Neuronal stem cell (in vitro differentiated cells): Measurements from ENCODE around the gene TRPM3.

Experiments
- DNase-seq: peaks from one replicate; pipeline ENCODE4 v3.0.0-alpha.2; 2013; ENCODE audit warnings: low spot score
- H2AFZ ChIP-seq: one replicate; pipeline ENCODE4 v1.6.1; 2013; ENCODE audit warnings: mild to moderate bottlenecking, low read length, inconsistent platforms
- H2AK5ac ChIP-seq: 2 replicates; pipeline ENCODE4 v1.6.1; 2013; ENCODE audit warnings: low read depth, mild to moderate bottlenecking, inconsistent platforms, low read length, moderate library complexity, mixed read lengths
- H2BK120ac ChIP-seq: 2 replicates; pipeline ENCODE4 v1.6.1; 2013; ENCODE audit warnings: low read depth, mild to moderate bottlenecking, inconsistent platforms, low read length, moderate library complexity, mixed read lengths
- H2BK12ac ChIP-seq: one replicate; pipeline ENCODE4 v1.6.1; 2013; ENCODE audit warnings: low read length, inconsistent platforms
- H2BK15ac ChIP-seq: 2 replicates; pipeline ENCODE4 v1.6.1; 2013; ENCODE audit warnings: mild to moderate bottlenecking, low read length, inconsistent platforms, mixed read lengths
- H2BK5ac ChIP-seq: one replicate; pipeline ENCODE4 v1.6.1; 2013; ENCODE audit warnings: inconsistent platforms, mild to moderate bottlenecking, low read length, moderate library complexity
- H3K14ac ChIP-seq: one replicate; pipeline ENCODE4 v1.6.1; 2013; ENCODE audit warnings: low read length, inconsistent platforms
- H3K18ac ChIP-seq: 2 replicates; pipeline ENCODE4 v1.6.1; 2013; ENCODE audit warnings: low read length, inconsistent platforms
- H3K23ac ChIP-seq: 2 replicates; pipeline ENCODE4 v1.6.1; 2013; ENCODE audit warnings: low read depth, mild to moderate bottlenecking, mixed read lengths, low read length, inconsistent platforms; ENCODE audit not compliant: poor library complexity
- H3K27ac ChIP-seq: replicated peaks from 3 replicates; pipeline ENCODE4 v1.5.1; 2013; ENCODE audit warnings: low read length, inconsistent platforms
- H3K27me3 ChIP-seq, 3 experiments: 2 replicates each; pipeline ENCODE4 v1.6.1; 2013; ENCODE audit warnings: low read length in 3 of 3, mild to moderate bottlenecking in 2 of 3, inconsistent platforms in 1 of 3, low read depth in 1 of 3, mixed read lengths in 1 of 3, moderate library complexity in 1 of 3; ENCODE audit not compliant: control insufficient read depth in 3 of 3, insufficient read depth in 3 of 3
- H3K36me3 ChIP-seq, 2 donors: replicated peaks in 1 of 2; 2 replicates each; pipeline ENCODE4 v1.6.1; 2013; ENCODE audit warnings: low read length in 2 of 2; ENCODE audit not compliant: control insufficient read depth in 2 of 2, insufficient read depth in 2 of 2
- H3K4ac ChIP-seq: 2 replicates; pipeline ENCODE4 v1.6.1; 2013; ENCODE audit warnings: inconsistent platforms, mild to moderate bottlenecking, low read length, moderate library complexity
- H3K4me1 ChIP-seq, 2 donors: 1 replicate in 1 of 2; 2 replicates in 1 of 2; pipeline ENCODE4 v1.6.1; 2013; ENCODE audit warnings: low read length in 2 of 2, low read depth in 1 of 2; ENCODE audit not compliant: control insufficient read depth in 2 of 2, insufficient read depth in 1 of 2
- H3K4me2 ChIP-seq: one replicate; pipeline ENCODE4 v1.6.1; 2013; ENCODE audit warnings: mild to moderate bottlenecking, low read length, inconsistent platforms; ENCODE audit not compliant: insufficient read depth, poor library complexity, severe bottlenecking
- H3K4me3 ChIP-seq, 2 donors: 2 replicates each; pipeline ENCODE4 v1.5.1; 2013; ENCODE audit warnings: low read length in 2 of 2, mild to moderate bottlenecking in 2 of 2, inconsistent platforms in 1 of 2, moderate library complexity in 1 of 2
- H3K79me1 ChIP-seq: one replicate; pipeline ENCODE4 v1.6.1; 2013; ENCODE audit warnings: low read depth, mild to moderate bottlenecking, inconsistent platforms, low read length, moderate library complexity
- H3K9ac ChIP-seq: one replicate; pipeline ENCODE4 v1.6.1; 2013; ENCODE audit warnings: mild to moderate bottlenecking, low read depth, low read length, inconsistent platforms; ENCODE audit not compliant: poor library complexity
- H3K9me3 ChIP-seq, 2 donors: replicated peaks in 1 of 2; 2 replicates each; pipeline versions ENCODE3 to v1.6.1; 2013; ENCODE audit warnings: low read length in 2 of 2, mild to moderate bottlenecking in 2 of 2, inconsistent platforms in 1 of 2, low read depth in 1 of 2, mixed read lengths in 1 of 2, moderate library complexity in 1 of 2; ENCODE audit not compliant: control insufficient read depth in 2 of 2, insufficient read depth in 1 of 2
- H4K8ac ChIP-seq: one replicate; pipeline ENCODE4 v1.6.1; 2013; ENCODE audit warnings: low read depth, mild to moderate bottlenecking, inconsistent platforms, low read length, moderate library complexity
- H4K91ac ChIP-seq: one replicate; pipeline ENCODE4 v1.6.1; 2013; ENCODE audit warnings: low read length, low read depth, mild to moderate bottlenecking, inconsistent platforms; ENCODE audit not compliant: poor library complexity
- WGBS, 2 donors: extraction: QIAGEN DNeasy Blood & Tissue Kit; methylation state at CpG; one replicate each; pipeline ENCODE4 v1.1.7; 2013; ENCODE audit warnings: missing lambda C conversion rate in 2 of 2, mixed read lengths in 1 of 2; ENCODE audit not compliant: insufficient read length in 2 of 2, insufficient replicate concordance in 1 of 2; ENCODE audit errors: extremely low coverage in 2 of 2; 5-methylcytosine and 5-hydroxymethylcytosine counted together

Gene TRPM3

DNA sequence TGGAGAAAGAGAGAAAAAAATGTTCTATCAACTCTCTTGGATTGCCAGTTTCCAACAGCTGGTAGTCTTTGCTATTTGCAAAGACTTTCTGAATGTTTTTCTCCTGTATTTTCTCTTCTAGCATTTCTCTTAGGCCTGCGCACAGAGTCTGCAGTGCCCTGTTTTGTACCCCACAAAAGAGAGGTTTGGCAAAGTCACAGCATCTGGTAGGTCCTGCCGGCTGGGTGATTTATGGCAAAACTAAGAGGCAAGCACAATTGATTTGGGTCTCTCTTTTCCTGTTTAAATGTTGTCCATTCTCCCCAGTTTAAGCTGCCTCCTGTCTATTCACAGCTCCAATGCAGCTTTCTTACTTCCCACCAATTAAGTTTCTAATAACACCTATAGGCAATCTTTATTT is 193.9 kb downstream of the TRPM3 start:
- Histone ChIP-seq H2BK12ac (no peak overlapping the region), H3K18ac (no peak overlapping the region), H2BK15ac (no peak overlapping the region), H3K36me3 (no peaks in the 10 kb centered on the region), H2AFZ (no peak overlapping the region), H3K23ac (no peak overlapping the region), H3K4me3 (no peak overlapping the region), H3K4ac (no peak overlapping the region), H2BK5ac (no peak overlapping the region), H4K8ac (no peak overlapping the region), H3K9me3 (peaks cover 0 to 5% of the 10 kb centered on the region in 2 donors), H2BK120ac (no peak overlapping the region), H3K27me3 (no peaks in the 10 kb centered on the region), H2AK5ac (no peak overlapping the region), H3K79me1 (no peaks in the 10 kb centered on the region), H3K4me1 (no peaks in the 10 kb centered on the region), H3K14ac (no peak overlapping the region), H3K27ac (no peak overlapping the region), H4K91ac (no peak overlapping the region), H3K4me2 (no peak overlapping the region), H3K9ac (no peak overlapping the region)
- no CpG with 5 or more reads among the region's 2 CpGs for WGBS, 2 donors
- no peak for DNase-seq

DNA sequence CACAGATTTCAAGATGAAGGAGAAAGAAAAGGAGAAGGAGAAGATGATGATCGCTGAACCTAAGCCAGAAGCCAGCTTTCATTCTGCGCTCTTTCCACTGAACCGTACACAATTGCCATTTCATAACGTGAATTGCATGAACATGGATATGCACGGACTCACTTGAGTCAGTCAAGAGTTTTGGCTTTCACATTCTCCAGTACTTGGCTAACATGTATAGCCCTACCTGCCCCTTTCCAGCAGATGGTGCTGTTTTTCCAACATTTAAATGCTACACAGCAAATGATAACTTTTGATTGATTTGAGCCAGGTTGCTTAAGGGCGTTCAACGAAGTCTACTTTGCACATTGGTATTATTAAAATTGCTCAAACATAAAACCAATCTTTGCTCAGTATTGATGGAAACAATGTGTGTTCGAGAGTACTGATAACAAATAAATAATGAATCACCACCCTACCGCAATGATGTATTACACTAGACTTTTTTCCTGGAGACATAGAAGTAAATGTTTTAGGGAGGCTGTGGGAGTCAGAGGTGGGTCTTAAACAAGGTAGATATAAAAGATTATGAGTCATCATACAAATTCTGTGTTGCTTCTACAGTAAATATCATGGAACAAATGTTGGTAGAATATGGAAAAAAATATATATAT is 196.4 kb downstream of the TRPM3 start:
- WGBS, 2 donors, result no CpG with 5 or more reads among the region's 9 CpGs
- peak; percentile 51 for DNase-seq
- no peak overlapping the region for H3K4ac ChIP-seq
- no peak overlapping the region for H2BK5ac ChIP-seq
- no peak overlapping the region for H4K8ac ChIP-seq
- no peak overlapping the region for H3K4me3 ChIP-seq
- H3K4me1 ChIP-seq, result peaks cover 4 to 9% of the 10 kb centered on the region in 2 donors
- no peaks in the 10 kb centered on the region for H3K36me3 ChIP-seq
- no peak overlapping the region for H2BK120ac ChIP-seq
- no peak overlapping the region for H4K91ac ChIP-seq
- no peak overlapping the region for H3K4me2 ChIP-seq
- H2AFZ ChIP-seq, result no peak overlapping the region
- no peak overlapping the region for H2AK5ac ChIP-seq
- H3K18ac ChIP-seq, result no peak overlapping the region
- no peak overlapping the region for H3K27ac ChIP-seq
- no peak overlapping the region for H2BK15ac ChIP-seq
- no peak overlapping the region for H3K14ac ChIP-seq
- H3K79me1 ChIP-seq, result no peaks in the 10 kb centered on the region
- no peak overlapping the region for H2BK12ac ChIP-seq
- no peak overlapping the region for H3K9ac ChIP-seq
- H3K9me3 ChIP-seq, result peaks cover 0 to 9% of the 10 kb centered on the region in 2 donors
- H3K27me3 ChIP-seq, result no peaks in the 10 kb centered on the region
- H3K23ac ChIP-seq, result no peak overlapping the region

DNA sequence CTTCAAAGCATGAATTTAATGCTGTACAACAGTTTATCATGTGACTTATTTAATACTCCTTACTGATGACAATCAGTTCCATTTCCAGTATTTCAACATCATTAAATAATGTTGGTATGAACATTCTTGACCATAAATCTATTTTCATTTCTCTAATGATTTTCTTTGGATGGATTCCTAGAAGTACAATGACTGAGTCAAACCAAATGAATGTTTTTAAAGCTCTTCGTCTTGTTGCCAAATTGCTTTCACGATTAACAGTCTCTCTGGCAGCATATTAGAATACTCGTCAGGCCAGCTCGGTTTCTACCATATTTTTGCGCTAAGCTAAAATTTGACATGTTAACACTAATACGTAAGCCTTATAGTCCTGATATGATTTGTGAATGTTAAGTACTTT is 197.0 kb downstream of the TRPM3 start:
- Histone ChIP-seq H3K79me1 (no peaks in the 10 kb centered on the region), H3K9ac (no peak overlapping the region), H3K4me3 (no peak overlapping the region), H3K27me3 (no peaks in the 10 kb centered on the region), H3K14ac (no peak overlapping the region), H2AK5ac (no peak overlapping the region), H4K8ac (no peak overlapping the region), H3K27ac (no peak overlapping the region), H3K4ac (no peak overlapping the region), H3K4me2 (no peak overlapping the region), H3K36me3 (no peaks in the 10 kb centered on the region), H3K23ac (no peak overlapping the region), H2BK15ac (no peak overlapping the region), H2BK5ac (no peak overlapping the region), H4K91ac (no peak overlapping the region), H3K4me1 (peaks cover 4 to 9% of the 10 kb centered on the region in 2 donors), H3K9me3 (peaks cover 0 to 10% of the 10 kb centered on the region in 2 donors), H2BK120ac (no peak overlapping the region), H2AFZ (no peak overlapping the region), H3K18ac (no peak overlapping the region), H2BK12ac (no peak overlapping the region)
- DNase-seq, result no peak
- no CpG with 5 or more reads among the region's 6 CpGs for WGBS, 2 donors

DNA sequence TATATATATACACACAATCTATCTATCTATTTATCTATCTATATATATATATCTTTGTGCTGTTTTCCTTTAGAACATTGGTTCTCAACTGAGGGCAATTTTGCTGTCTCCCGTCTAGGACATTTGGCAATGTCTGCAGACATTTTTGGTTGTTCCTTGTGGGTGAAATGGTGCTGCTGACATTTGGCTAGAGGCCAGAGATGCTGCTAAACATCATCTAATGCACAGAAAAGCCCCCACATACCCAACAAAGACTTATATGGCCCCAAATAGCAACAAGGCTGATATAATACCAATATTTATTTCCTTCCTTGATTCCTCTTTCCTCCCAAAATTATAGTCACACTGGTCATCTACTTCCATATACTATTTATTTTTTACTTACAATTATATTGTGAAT is 197.5 kb downstream of the TRPM3 start:
- Histone ChIP-seq H3K18ac (no peak overlapping the region), H3K9me3 (peaks cover 0 to 10% of the 10 kb centered on the region in 2 donors)
- no CpG with 5 or more reads among the region's 1 CpG for WGBS, 2 donors

More for the DNA sequence above, 197.5 kb downstream of the TRPM3 start:
- Histone ChIP-seq H3K23ac (no peak overlapping the region), H2BK12ac (no peak overlapping the region), H3K36me3 (no peaks in the 10 kb centered on the region), H2BK120ac (no peak overlapping the region), H2AK5ac (no peak overlapping the region), H4K91ac (no peak overlapping the region), H3K4me3 (no peak overlapping the region), H3K4me1 (peaks cover 4 to 9% of the 10 kb centered on the region in 2 donors), H2BK15ac (no peak overlapping the region), H3K27me3 (no peaks in the 10 kb centered on the region), H2AFZ (no peak overlapping the region), H3K79me1 (no peaks in the 10 kb centered on the region), H3K14ac (no peak overlapping the region), H4K8ac (no peak overlapping the region), H3K9ac (no peak overlapping the region), H3K4ac (no peak overlapping the region), H2BK5ac (no peak overlapping the region), H3K27ac (no peak overlapping the region), H3K4me2 (no peak overlapping the region)
- DNase-seq, result no peak
